ENCODE data around the gene CECR2.

The CECR2 gene

GRCh38 chr22:17549655-17550054 is 180.4 kb downstream of the CECR2 start:
- Histone ChIP-seq H3K9ac (ENCODE audit: low read length) (no peak overlapping the region), H4K8ac (ENCODE audit: low read depth, low read length) (no peak overlapping the region), H4K91ac (ENCODE audit: low read depth, low read length) (no peak overlapping the region), H3K4ac (ENCODE audit: low read depth, low read length) (no peak overlapping the region), H3K4me2 (ENCODE audit: low read length) (no peak overlapping the region), H4K12ac (ENCODE audit: low read depth, low read length) (no peak overlapping the region), H2BK120ac (ENCODE audit: insufficient read depth, low read length, poor library complexity) (no peak overlapping the region), H3K79me1 (ENCODE audit: low read length) (no peaks in the 10 kb centered on the region), H3K14ac (ENCODE audit: low read length) (no peak overlapping the region), H3K27me3 (ENCODE audit: insufficient read depth, low read length) (no peaks in the 10 kb centered on the region), H2BK12ac (ENCODE audit: low read length) (no peak overlapping the region), H3K4me1 (ENCODE audit: control insufficient read depth in 1 of 2, insufficient read depth in 2 of 2, low read length in 2 of 2) (no peaks in the 10 kb centered on the region), H3K4me3 (ENCODE audit: low read depth, low read length) (no peak overlapping the region), H2BK5ac (ENCODE audit: low read depth, low read length, poor library complexity) (no peak overlapping the region), H3K9me3 (ENCODE audit: insufficient read depth, low read depth, low read length) (no peaks in the 10 kb centered on the region), H3K23ac (ENCODE audit: low read length) (no peak overlapping the region), H2AFZ (ENCODE audit: insufficient read depth, low read length, poor library complexity) (no peak overlapping the region), H2AK5ac (ENCODE audit: low read length) (no peak overlapping the region), H3K18ac (ENCODE audit: low read length) (no peak overlapping the region), H3K36me3 (ENCODE audit: control insufficient read depth in 1 of 2, insufficient read depth in 2 of 2, low read length in 2 of 2) (peaks cover 18 to 24% of the 10 kb centered on the region in 2 experiments), H3K79me2 (ENCODE audit: control insufficient read depth, insufficient read depth, low read length, poor library complexity) (no peaks in the 10 kb centered on the region), H3K27ac (ENCODE audit: low read depth, low read length) (no peak overlapping the region)
- WGBS (ENCODE audit: extremely low coverage, insufficient coverage, insufficient read length), result no CpG with 5 or more reads among the region's 5 CpGs
- DNase-seq, result no peak

- Histone ChIP-seq H3K9me3 (ENCODE audit: insufficient read depth, low read depth, low read length) (no peaks in the 10 kb centered on the region), H3K4me3 (ENCODE audit: low read depth, low read length) (no peak overlapping the region), H3K4me2 (ENCODE audit: low read length) (no peak overlapping the region), H4K8ac (ENCODE audit: low read depth, low read length) (no peak overlapping the region), H3K4me1 (ENCODE audit: control insufficient read depth in 1 of 2, insufficient read depth in 2 of 2, low read length in 2 of 2) (no peaks in the 10 kb centered on the region), H3K79me2 (ENCODE audit: control insufficient read depth, insufficient read depth, low read length, poor library complexity) (no peaks in the 10 kb centered on the region), H2AK5ac (ENCODE audit: low read length) (no peak overlapping the region), H3K79me1 (ENCODE audit: low read length) (no peaks in the 10 kb centered on the region), H2BK5ac (ENCODE audit: low read depth, low read length, poor library complexity) (no peak overlapping the region), H3K9ac (ENCODE audit: low read length) (no peak overlapping the region), H3K4ac (ENCODE audit: low read depth, low read length) (no peak overlapping the region), H2AFZ (ENCODE audit: insufficient read depth, low read length, poor library complexity) (no peak overlapping the region), H2BK12ac (ENCODE audit: low read length) (no peak overlapping the region), H3K14ac (ENCODE audit: low read length) (no peak overlapping the region), H3K36me3 (ENCODE audit: control insufficient read depth in 1 of 2, insufficient read depth in 2 of 2, low read length in 2 of 2) (peaks cover 18 to 21% of the 10 kb centered on the region in 2 experiments), H3K27ac (ENCODE audit: low read depth, low read length) (no peak overlapping the region), H3K23ac (ENCODE audit: low read length) (no peak overlapping the region), H2BK120ac (ENCODE audit: insufficient read depth, low read length, poor library complexity) (no peak overlapping the region), H4K91ac (ENCODE audit: low read depth, low read length) (no peak overlapping the region), H3K18ac (ENCODE audit: low read length) (no peak overlapping the region), H3K27me3 (ENCODE audit: insufficient read depth, low read length) (no peaks in the 10 kb centered on the region), H4K12ac (ENCODE audit: low read depth, low read length) (no peak overlapping the region)
- WGBS (ENCODE audit: extremely low coverage, insufficient coverage, insufficient read length), result no CpG with 5 or more reads among the region's 7 CpGs
- no peak for DNase-seq
Observed at GRCh38 chr22:17552737-17553136, 183.5 kb downstream of the CECR2 start.

- no CpG with 5 or more reads among the region's 4 CpGs for WGBS (ENCODE audit: extremely low coverage, insufficient coverage, insufficient read length)
Observed at GRCh38 chr22:17554814-17555213, 185.6 kb downstream of the CECR2 start.

GRCh38 chr22:17559188-17559587 is 189.9 kb downstream of the CECR2 start:
- no peak overlapping the region for H3K23ac ChIP-seq (ENCODE audit: low read length)
- H3K4ac ChIP-seq (ENCODE audit: low read depth, low read length), result no peak overlapping the region
- no peak overlapping the region for H3K27ac ChIP-seq (ENCODE audit: low read depth, low read length)
- H3K4me1 ChIP-seq (ENCODE audit: control insufficient read depth in 1 of 2, insufficient read depth in 2 of 2, low read length in 2 of 2), result peaks cover 3 to 4% of the 10 kb centered on the region in 2 experiments
- no peaks in the 10 kb centered on the region for H3K27me3 ChIP-seq (ENCODE audit: insufficient read depth, low read length)
- no peak overlapping the region for H3K14ac ChIP-seq (ENCODE audit: low read length)
- H4K12ac ChIP-seq (ENCODE audit: low read depth, low read length), result no peak overlapping the region
- H2AK5ac ChIP-seq (ENCODE audit: low read length), result no peak overlapping the region
- WGBS (ENCODE audit: extremely low coverage, insufficient coverage, insufficient read length), result no CpG with 5 or more reads among the region's 10 CpGs
- no peak for DNase-seq
- no peak overlapping the region for H2AFZ ChIP-seq (ENCODE audit: insufficient read depth, low read length, poor library complexity)
- peaks cover 0 to 2% of the 10 kb centered on the region in 2 experiments for H3K36me3 ChIP-seq (ENCODE audit: control insufficient read depth in 1 of 2, insufficient read depth in 2 of 2, low read length in 2 of 2)
- no peak overlapping the region for H2BK12ac ChIP-seq (ENCODE audit: low read length)
- no peak overlapping the region for H4K91ac ChIP-seq (ENCODE audit: low read depth, low read length)
- H3K9me3 ChIP-seq (ENCODE audit: insufficient read depth, low read depth, low read length), result no peaks in the 10 kb centered on the region
- no peak overlapping the region for H3K18ac ChIP-seq (ENCODE audit: low read length)
- H4K8ac ChIP-seq (ENCODE audit: low read depth, low read length), result no peak overlapping the region
- H3K4me2 ChIP-seq (ENCODE audit: low read length), result no peak overlapping the region
- H2BK120ac ChIP-seq (ENCODE audit: insufficient read depth, low read length, poor library complexity), result no peak overlapping the region
- peaks cover 2% of the 10 kb centered on the region for H3K79me1 ChIP-seq (ENCODE audit: low read length)
- H3K4me3 ChIP-seq (ENCODE audit: low read depth, low read length), result no peak overlapping the region
- H2BK5ac ChIP-seq (ENCODE audit: low read depth, low read length, poor library complexity), result no peak overlapping the region
- no peaks in the 10 kb centered on the region for H3K79me2 ChIP-seq (ENCODE audit: control insufficient read depth, insufficient read depth, low read length, poor library complexity)
- H3K9ac ChIP-seq (ENCODE audit: low read length), result no peak overlapping the region

More at GRCh38 chr22:17554814-17555213, 185.6 kb downstream of the CECR2 start:
- H3K9ac ChIP-seq (ENCODE audit: low read length), result no peak overlapping the region
- no peak overlapping the region for H4K8ac ChIP-seq (ENCODE audit: low read depth, low read length)
- H3K27ac ChIP-seq (ENCODE audit: low read depth, low read length), result no peak overlapping the region
- H2BK5ac ChIP-seq (ENCODE audit: low read depth, low read length, poor library complexity), result no peak overlapping the region
- H3K27me3 ChIP-seq (ENCODE audit: insufficient read depth, low read length), result no peaks in the 10 kb centered on the region
- no peak overlapping the region for H2AFZ ChIP-seq (ENCODE audit: insufficient read depth, low read length, poor library complexity)
- H3K4me1 ChIP-seq (ENCODE audit: control insufficient read depth in 1 of 2, insufficient read depth in 2 of 2, low read length in 2 of 2), result no peaks in the 10 kb centered on the region
- no peak for DNase-seq
- H2AK5ac ChIP-seq (ENCODE audit: low read length), result no peak overlapping the region
- H3K23ac ChIP-seq (ENCODE audit: low read length), result no peak overlapping the region
- no peak overlapping the region for H3K4me2 ChIP-seq (ENCODE audit: low read length)
- H3K4ac ChIP-seq (ENCODE audit: low read depth, low read length), result no peak overlapping the region
- H3K9me3 ChIP-seq (ENCODE audit: insufficient read depth, low read depth, low read length), result no peaks in the 10 kb centered on the region
- H4K91ac ChIP-seq (ENCODE audit: low read depth, low read length), result no peak overlapping the region
- no peak overlapping the region for H2BK120ac ChIP-seq (ENCODE audit: insufficient read depth, low read length, poor library complexity)
- peaks cover 5 to 9% of the 10 kb centered on the region in 2 experiments for H3K36me3 ChIP-seq (ENCODE audit: control insufficient read depth in 1 of 2, insufficient read depth in 2 of 2, low read length in 2 of 2)
- no peak overlapping the region for H3K14ac ChIP-seq (ENCODE audit: low read length)
- no peaks in the 10 kb centered on the region for H3K79me2 ChIP-seq (ENCODE audit: control insufficient read depth, insufficient read depth, low read length, poor library complexity)
- no peaks in the 10 kb centered on the region for H3K79me1 ChIP-seq (ENCODE audit: low read length)
- no peak overlapping the region for H3K18ac ChIP-seq (ENCODE audit: low read length)
- H2BK12ac ChIP-seq (ENCODE audit: low read length), result no peak overlapping the region
- no peak overlapping the region for H3K4me3 ChIP-seq (ENCODE audit: low read depth, low read length)
- H4K12ac ChIP-seq (ENCODE audit: low read depth, low read length), result no peak overlapping the region
